Upper lobe of right lung (tissue), 1 donor: ENCODE data around the gene ABCC4. TPM values are rescaled to one million over a fixed set of nuclear protein-coding genes. Genes with fewer than 3 reads are reported as not detected.

Experiments used
- ATAC-seq: fragments of 200-7000 bp; cut with Tn5 transposase; one replicate; pipeline ENCODE4 v1.9.1; 2020; ENCODE audit warnings: mild to moderate bottlenecking, moderate library complexity
- DNase-seq: peaks from one replicate; pipeline ENCODE4 v3.0.0-alpha.2; 2020
- H3K27ac ChIP-seq: fragments of 200-600 bp; one replicate; pipeline ENCODE4 v1.8.0; 2022
- H3K27me3 ChIP-seq: fragments of 200-600 bp; one replicate; pipeline ENCODE4 v1.8.0; 2022; ENCODE audit warnings: mild to moderate bottlenecking
- H3K36me3 ChIP-seq: fragments of 200-600 bp; one replicate; pipeline ENCODE4 v1.8.0; 2022
- H3K4me1 ChIP-seq: fragments of 200-600 bp; one replicate; pipeline ENCODE4 v1.8.0; 2022
- H3K4me3 ChIP-seq: fragments of 200-600 bp; one replicate; pipeline ENCODE4 v1.8.0; 2022; ENCODE audit warnings: mild to moderate bottlenecking
- H3K9me3 ChIP-seq: fragments of 200-600 bp; one replicate; pipeline ENCODE4 v1.8.0; 2022
- intact Hi-C: fragments of 100-400 bp; cut with DNase I; formaldehyde crosslinking; loops from one replicate; pipeline ENCODE4 v1.11.0; 2022
- total RNA-seq: library from RNA; stranded (reverse); fragmentation: NEBNext Ultra II Directional; extraction: Animal tissue kit (Norgen Biotek cat#: 25700); gene quantifications from one replicate; pipeline ENCODE4 v1.2.1, GENCODE V29; 2021
- TF ChIP-seq, protein P1 (sequence below): fragments of 200-600 bp; IDR thresholded peaks from one replicate; pipeline ENCODE4 v1.8.0; 2022; ENCODE audit warnings: antibody characterized with exemption
- donor health status: DM: no; HTN: yes; CAD: no; lungs with severe emphysema.

The ABCC4 gene
- total RNA-seq, 1 donor from 2014 or later, result 28.1 TPM

DNA sequence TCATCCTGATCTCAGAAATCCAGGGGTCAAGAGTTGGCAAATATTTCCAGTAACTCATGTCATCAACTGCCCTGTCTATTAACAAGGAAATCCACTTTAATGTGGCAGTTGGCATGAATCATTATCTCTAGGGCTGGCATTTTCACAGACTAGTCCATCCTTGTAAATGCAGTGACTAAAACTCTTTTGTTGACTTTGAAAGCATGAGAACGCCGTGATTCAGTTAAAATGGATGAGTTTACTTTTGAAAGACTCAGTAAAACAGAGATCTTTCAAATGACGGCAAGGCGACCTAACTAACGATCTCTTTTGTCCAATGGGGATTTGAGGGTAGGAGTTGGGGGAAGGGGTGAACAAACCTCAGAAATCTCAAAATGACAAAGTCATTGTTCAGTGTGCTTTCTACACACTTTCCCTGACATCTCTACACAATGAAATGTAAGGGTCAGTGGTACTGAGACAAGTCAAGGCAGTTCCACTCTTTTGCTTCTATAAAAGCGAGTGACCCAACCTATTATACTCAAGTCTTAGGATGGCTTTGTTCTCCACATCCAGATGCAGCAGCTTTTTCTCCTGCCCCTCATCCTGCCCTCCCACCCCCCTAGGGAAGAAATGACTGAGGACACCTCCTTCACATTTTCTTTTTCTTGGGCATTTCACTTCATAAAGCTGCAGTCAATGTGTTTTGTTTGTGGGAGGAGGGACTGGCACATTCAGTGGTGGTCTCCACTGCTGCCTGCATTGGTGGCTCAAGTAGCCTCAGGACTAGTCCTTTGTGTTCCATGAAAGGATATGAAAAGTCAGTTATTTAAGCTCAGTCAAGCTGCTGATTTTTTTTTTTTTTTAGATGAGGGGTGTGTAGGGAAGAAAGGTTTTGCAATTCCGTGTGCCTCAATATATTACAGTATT lies 200.5 kb downstream of the ABCC4 start:
- no peaks in the 10 kb centered on the region for H3K9me3 ChIP-seq
- TF ChIP-seq, protein P1, sequence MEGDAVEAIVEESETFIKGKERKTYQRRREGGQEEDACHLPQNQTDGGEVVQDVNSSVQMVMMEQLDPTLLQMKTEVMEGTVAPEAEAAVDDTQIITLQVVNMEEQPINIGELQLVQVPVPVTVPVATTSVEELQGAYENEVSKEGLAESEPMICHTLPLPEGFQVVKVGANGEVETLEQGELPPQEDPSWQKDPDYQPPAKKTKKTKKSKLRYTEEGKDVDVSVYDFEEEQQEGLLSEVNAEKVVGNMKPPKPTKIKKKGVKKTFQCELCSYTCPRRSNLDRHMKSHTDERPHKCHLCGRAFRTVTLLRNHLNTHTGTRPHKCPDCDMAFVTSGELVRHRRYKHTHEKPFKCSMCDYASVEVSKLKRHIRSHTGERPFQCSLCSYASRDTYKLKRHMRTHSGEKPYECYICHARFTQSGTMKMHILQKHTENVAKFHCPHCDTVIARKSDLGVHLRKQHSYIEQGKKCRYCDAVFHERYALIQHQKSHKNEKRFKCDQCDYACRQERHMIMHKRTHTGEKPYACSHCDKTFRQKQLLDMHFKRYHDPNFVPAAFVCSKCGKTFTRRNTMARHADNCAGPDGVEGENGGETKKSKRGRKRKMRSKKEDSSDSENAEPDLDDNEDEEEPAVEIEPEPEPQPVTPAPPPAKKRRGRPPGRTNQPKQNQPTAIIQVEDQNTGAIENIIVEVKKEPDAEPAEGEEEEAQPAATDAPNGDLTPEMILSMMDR, result no peak
- peaks cover 7% of the 10 kb centered on the region for H3K36me3 ChIP-seq
- H3K27me3 ChIP-seq, result no peaks in the 10 kb centered on the region
- no peak for ATAC-seq
- no peak overlapping the region for H3K27ac ChIP-seq
- intact Hi-C loops, result no loop called here
- DNase-seq, result no peak
- no peaks in the 10 kb centered on the region for H3K4me1 ChIP-seq
- H3K4me3 ChIP-seq, result no peak overlapping the region

- no peaks in the 10 kb centered on the region for H3K4me1 ChIP-seq
- no peak for DNase-seq
- intact Hi-C loops, result no loop called here
- no peak overlapping the region for H3K27ac ChIP-seq
- no peaks in the 10 kb centered on the region for H3K9me3 ChIP-seq
- H3K36me3 ChIP-seq, result peaks cover 1% of the 10 kb centered on the region
- H3K4me3 ChIP-seq, result no peak overlapping the region
- ATAC-seq, result no peak
- no peaks in the 10 kb centered on the region for H3K27me3 ChIP-seq
- TF ChIP-seq, protein P1, result no peak
These were observed 201.7 kb downstream of the ABCC4 start for GRCh38 chr13:95099541-95099940.

DNA sequence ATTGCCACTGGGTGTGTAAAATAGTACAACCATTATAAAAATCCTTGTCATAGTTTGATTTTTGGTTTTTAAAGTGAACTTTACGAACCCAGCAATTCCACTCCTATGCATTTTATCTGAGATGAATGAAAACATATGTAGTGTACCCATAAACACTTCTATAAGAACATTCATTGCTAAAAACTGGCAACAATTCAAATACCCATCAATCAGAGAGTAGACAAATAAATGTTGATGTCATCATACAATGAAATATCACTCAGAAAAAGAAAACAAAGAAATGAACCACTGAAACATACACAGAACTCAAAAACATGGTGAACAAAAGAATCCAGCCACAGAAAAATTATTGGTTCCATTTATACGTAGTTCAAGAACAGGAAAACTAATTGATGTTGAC lies 202.3 kb downstream of the ABCC4 start:
- no peak for DNase-seq
- TF ChIP-seq, protein P1, result no peak
- ATAC-seq, result no peak
- H3K27me3 ChIP-seq, result no peaks in the 10 kb centered on the region
- no peak overlapping the region for H3K27ac ChIP-seq
- no peaks in the 10 kb centered on the region for H3K36me3 ChIP-seq
- intact Hi-C loops, result no loop called here
- no peak overlapping the region for H3K4me3 ChIP-seq
- H3K4me1 ChIP-seq, result no peaks in the 10 kb centered on the region
- no peaks in the 10 kb centered on the region for H3K9me3 ChIP-seq

DNA sequence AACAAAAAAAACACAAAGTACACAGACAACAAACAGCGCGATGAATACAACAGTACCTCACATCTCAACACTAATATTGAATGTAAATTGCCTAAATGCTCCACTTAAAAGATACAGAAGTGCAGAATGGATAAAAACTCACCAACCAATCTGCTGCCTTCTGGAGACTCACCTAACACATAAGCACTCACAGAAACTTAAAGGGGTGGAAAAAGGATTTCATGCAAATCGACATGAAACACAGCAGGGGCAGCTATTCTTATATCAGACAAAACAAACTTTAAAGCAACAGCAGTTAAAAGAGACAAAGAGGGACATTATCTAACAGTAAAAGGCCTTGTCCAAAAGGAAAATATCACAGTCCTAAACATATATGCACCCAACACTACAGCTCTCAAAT lies 209.5 kb downstream of the ABCC4 start:
- Histone ChIP-seq H3K27me3 (no peaks in the 10 kb centered on the region), H3K36me3 (no peaks in the 10 kb centered on the region), H3K27ac (no peak overlapping the region), H3K9me3 (no peaks in the 10 kb centered on the region), H3K4me1 (no peaks in the 10 kb centered on the region), H3K4me3 (no peak overlapping the region)
- TF ChIP-seq, protein P1, result no peak
- intact Hi-C loops, result no loop called here
- ATAC-seq, result no peak
- no peak for DNase-seq

GRCh38 chr13:95087746-95088305 lies 213.4 kb downstream of the ABCC4 start:
- H3K4me3 ChIP-seq, result no peak overlapping the region
- H3K4me1 ChIP-seq, result no peaks in the 10 kb centered on the region
- TF ChIP-seq, protein P1, result no peak
- ATAC-seq, result no peak
- H3K27me3 ChIP-seq, result no peaks in the 10 kb centered on the region
- intact Hi-C loops, result no loop called here
- DNase-seq, result no peak
- H3K27ac ChIP-seq, result no peak overlapping the region
- no peaks in the 10 kb centered on the region for H3K9me3 ChIP-seq
- H3K36me3 ChIP-seq, result no peaks in the 10 kb centered on the region
